ENCODE measurements around the gene RAPGEF5.

Gene RAPGEF5

DNA sequence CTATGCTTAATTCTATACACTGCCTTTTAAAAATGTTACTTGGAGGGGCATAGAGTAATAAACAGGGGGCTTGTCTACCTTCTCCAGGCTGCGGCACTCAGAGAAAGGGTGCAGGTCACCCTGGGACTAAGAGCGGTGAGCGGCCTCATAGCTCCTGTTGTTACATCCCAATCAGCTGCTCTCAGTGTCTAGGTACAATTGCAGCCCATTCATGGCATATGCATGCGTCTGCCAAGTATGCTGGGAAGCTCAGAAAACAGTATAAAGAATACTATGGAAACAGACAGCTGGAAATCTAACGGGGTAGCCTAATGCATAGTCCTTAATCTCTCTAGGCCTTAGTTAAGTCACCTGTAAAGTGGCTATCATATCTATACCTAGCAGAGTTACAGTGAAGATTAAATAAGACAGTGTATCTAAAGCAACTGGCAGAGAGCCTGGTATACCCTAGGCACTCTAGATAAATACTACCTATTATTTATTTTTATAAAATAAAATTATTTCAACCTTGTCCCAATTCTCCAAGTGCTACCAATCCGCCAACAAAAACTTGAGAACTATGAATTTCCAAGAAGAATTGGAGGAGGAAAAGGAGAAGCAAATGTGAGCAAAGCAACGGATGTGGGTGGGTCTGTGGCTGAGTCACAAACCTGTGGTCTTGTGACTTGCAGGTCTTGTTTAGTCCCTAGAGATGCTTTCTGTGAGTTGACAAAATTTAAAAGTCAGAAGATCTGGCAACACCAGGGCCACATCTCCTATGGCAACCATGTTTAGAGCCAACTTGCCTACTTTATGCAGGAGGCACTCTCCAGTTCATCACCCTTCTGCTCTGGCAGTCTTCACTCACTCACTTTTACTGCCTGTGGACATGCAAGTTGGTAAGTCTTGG lies 183.0 kb downstream of the RAPGEF5 start:
- peak; percentile 33 for DNase-seq (ENCODE audit: low read depth)
- no peak overlapping the region for H3K4me3 ChIP-seq (ENCODE audit: low read depth, low read length)
- TF ChIP-seq, protein P1, sequence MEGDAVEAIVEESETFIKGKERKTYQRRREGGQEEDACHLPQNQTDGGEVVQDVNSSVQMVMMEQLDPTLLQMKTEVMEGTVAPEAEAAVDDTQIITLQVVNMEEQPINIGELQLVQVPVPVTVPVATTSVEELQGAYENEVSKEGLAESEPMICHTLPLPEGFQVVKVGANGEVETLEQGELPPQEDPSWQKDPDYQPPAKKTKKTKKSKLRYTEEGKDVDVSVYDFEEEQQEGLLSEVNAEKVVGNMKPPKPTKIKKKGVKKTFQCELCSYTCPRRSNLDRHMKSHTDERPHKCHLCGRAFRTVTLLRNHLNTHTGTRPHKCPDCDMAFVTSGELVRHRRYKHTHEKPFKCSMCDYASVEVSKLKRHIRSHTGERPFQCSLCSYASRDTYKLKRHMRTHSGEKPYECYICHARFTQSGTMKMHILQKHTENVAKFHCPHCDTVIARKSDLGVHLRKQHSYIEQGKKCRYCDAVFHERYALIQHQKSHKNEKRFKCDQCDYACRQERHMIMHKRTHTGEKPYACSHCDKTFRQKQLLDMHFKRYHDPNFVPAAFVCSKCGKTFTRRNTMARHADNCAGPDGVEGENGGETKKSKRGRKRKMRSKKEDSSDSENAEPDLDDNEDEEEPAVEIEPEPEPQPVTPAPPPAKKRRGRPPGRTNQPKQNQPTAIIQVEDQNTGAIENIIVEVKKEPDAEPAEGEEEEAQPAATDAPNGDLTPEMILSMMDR (IDR thresholded peaks at IDR 0.05; ENCODE audit: low read depth, low read length, missing control alignments), result no peak

- TF ChIP-seq, protein P1 (IDR thresholded peaks at IDR 0.05; ENCODE audit: low read depth, low read length, missing control alignments), result no peak
- H3K4me3 ChIP-seq (ENCODE audit: low read depth, low read length), result no peak overlapping the region
Observed at GRCh38 chr7:22168129-22168634, 188.8 kb downstream of the RAPGEF5 start.

DNA sequence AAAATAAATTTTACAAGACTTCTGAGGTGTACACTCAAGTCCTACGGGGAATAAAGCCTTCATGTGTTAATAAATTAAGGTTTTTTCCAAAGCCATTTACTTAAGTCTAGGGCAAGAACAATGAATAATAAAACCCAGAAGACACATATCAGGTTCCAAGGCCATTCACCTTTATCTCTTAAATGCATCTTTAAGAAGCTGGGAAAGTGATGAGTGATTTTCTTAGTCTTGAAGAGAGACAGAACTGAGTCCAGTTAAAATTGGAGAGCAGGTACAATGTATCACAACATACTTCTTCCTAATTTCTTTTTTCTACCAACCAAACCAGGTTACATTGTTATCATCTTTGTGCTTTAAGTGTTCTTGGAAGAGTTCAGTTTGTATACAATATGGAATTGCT lies 189.5 kb downstream of the RAPGEF5 start:
- H3K4me3 ChIP-seq (ENCODE audit: low read depth, low read length), result no peak overlapping the region
- TF ChIP-seq, protein P1 (IDR thresholded peaks at IDR 0.05; ENCODE audit: low read depth, low read length, missing control alignments), result no peak
- no peak for DNase-seq (ENCODE audit: low read depth)

More at GRCh38 chr7:22168129-22168634, 188.8 kb downstream of the RAPGEF5 start:
- DNase-seq (ENCODE audit: low read depth), result no peak

DNA sequence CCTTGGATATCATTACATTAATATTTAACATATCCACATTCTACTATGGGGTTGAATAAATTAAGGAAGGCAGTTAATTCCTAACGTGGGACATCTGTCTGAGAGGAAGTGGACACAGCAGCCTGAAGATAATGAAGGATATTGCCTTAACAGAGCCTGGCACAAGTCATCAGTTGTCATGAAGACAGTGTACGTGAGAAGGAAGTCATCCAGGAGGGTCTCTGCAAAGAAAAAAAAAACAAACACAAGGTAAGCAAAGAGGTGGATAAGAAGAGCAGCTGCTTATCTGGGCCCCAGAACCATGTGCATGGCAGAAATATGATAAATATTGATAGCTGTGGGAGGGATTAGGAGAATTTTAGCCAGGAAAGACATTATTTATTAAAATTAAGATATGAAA lies 190.0 kb downstream of the RAPGEF5 start:
- TF ChIP-seq, protein P1 (IDR thresholded peaks at IDR 0.05; ENCODE audit: low read depth, low read length, missing control alignments), result no peak
- DNase-seq (ENCODE audit: low read depth), result no peak
- H3K4me3 ChIP-seq (ENCODE audit: low read depth, low read length), result no peak overlapping the region

DNA sequence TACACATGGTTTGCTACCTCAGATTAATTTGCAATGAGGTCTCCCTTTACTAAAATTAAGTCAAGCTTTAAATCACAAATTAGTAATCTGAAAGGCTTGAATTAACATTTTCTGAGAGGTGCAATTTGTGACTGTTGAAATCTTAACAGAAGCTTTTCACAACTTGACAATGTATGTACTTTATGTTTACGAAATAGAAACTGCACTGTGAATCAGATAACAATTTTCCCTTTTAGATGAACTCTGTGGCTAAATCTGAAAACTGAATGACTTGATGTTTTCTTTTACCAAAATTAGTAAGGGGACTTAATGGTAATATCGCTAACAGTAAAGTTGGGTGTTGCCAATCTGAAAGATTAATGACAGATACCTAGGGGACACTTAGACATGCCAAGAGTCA lies 197.6 kb downstream of the RAPGEF5 start:
- DNase-seq (ENCODE audit: low read depth), result no peak
- TF ChIP-seq, protein P1 (IDR thresholded peaks at IDR 0.05; ENCODE audit: low read depth, low read length, missing control alignments), result no peak
- no peak overlapping the region for H3K4me3 ChIP-seq (ENCODE audit: low read depth, low read length)

- TF ChIP-seq, protein P1 (IDR thresholded peaks at IDR 0.05; ENCODE audit: low read depth, low read length, missing control alignments), result no peak
- H3K4me3 ChIP-seq (ENCODE audit: low read depth, low read length), result no peak overlapping the region
- no peak for DNase-seq (ENCODE audit: low read depth)
Observed at GRCh38 chr7:22157552-22157951, 199.4 kb downstream of the RAPGEF5 start.
